BLaER1 treated with 17β-estradiol and CSF1 and Interleukin-3, amounts not matched to agents 10 nM and 100 nM (cell line): Measurements from ENCODE around the gene ACTC1.

Experiments used
- H3K27ac ChIP-seq, 11 experiments: shearing (Covaris generic); formaldehyde crosslinking; 2 replicates each; pipeline ENCODE4 v1.8.1; 2022
- H3K27me3 ChIP-seq, 11 experiments: shearing (Covaris generic); formaldehyde crosslinking; 2 replicates each; pipeline ENCODE4 v1.8.1; 2022
- H3K36me3 ChIP-seq, 11 experiments: shearing (Covaris generic); formaldehyde crosslinking; 2 replicates each; pipeline ENCODE4 v1.8.1; 2022
- H3K4me1 ChIP-seq, 10 experiments: shearing (Covaris generic); formaldehyde crosslinking; 2 replicates each; pipeline ENCODE4 v1.8.1; 2022
- H3K4me2 ChIP-seq, 11 experiments: shearing (Covaris generic); formaldehyde crosslinking; 2 replicates each; pipeline ENCODE4 v1.8.1; 2022
- H3K4me3 ChIP-seq, 10 experiments: shearing (Covaris generic); formaldehyde crosslinking; 2 replicates each; pipeline ENCODE4 v1.8.1; 2022
- H3K9ac ChIP-seq, 11 experiments: shearing (Covaris generic); formaldehyde crosslinking; 2 replicates each; pipeline ENCODE4 v1.8.1; 2022
- H3K9me3 ChIP-seq, 11 experiments: shearing (Covaris generic); formaldehyde crosslinking; replicated peaks in 1 of 11; 2 replicates each; pipeline ENCODE4 v1.8.1; 2022
- H4K20me1 ChIP-seq, 11 experiments: shearing (Covaris generic); formaldehyde crosslinking; 2 replicates each; pipeline ENCODE4 v1.8.1; 2022
- Cebpa-rat ChIP-seq, 11 experiments: shearing (Covaris generic); IDR thresholded peaks; 2 replicates each; pipeline ENCODE4 v1.8.1; 2022

The ACTC1 gene

GRCh38 chr15:34790121-34790520 lies 5.2 kb downstream of the ACTC1 start:
- Histone ChIP-seq H3K9ac (no peak overlapping the region), H3K4me2 (no peak overlapping the region), H3K27ac (no peak overlapping the region), H4K20me1 (no peaks in the 10 kb centered on the region), H3K4me1 (no peaks in the 10 kb centered on the region; a peak in 1 of 20 replicates), H3K9me3 (no peaks in the 10 kb centered on the region; a peak in 1 of 22 replicates), H3K4me3 (no peak overlapping the region), H3K36me3 (no peaks in the 10 kb centered on the region), H3K27me3 (no peaks in the 10 kb centered on the region)
- no peak for TF ChIP-seq Cebpa-rat (IDR thresholded peaks at IDR 0.05)

- Histone ChIP-seq H3K4me3 (no peak overlapping the region), H3K9ac (no peak overlapping the region), H3K27ac (no peak overlapping the region), H3K27me3 (no peaks in the 10 kb centered on the region), H3K4me2 (no peak overlapping the region), H3K36me3 (no peaks in the 10 kb centered on the region), H4K20me1 (no peaks in the 10 kb centered on the region), H3K9me3 (no peaks in the 10 kb centered on the region), H3K4me1 (no peaks in the 10 kb centered on the region; a peak in 1 of 20 replicates)
- TF ChIP-seq Cebpa-rat (IDR thresholded peaks at IDR 0.05), result no peak
These were observed 6.0 kb downstream of the ACTC1 start for GRCh38 chr15:34789326-34789725.

DNA sequence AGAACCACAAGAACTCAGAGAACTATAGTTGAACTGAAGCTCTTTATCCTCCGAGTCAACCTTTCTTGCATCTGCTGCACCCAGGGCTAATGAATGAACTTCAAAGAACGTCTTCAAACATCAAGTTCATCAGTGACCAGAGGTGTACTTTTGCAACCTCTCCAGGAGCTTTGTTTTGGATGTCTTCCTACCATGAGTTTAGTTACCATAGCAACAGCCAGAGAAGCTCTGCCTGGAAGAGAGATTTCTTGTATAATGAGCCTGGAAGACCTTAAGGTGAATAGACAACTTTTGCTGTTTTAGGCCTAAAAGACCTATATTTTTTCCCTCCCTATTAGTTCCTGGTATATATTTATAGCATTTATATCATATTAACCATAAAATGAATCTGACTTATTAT lies 9.1 kb downstream of the ACTC1 start:
- Histone ChIP-seq H3K4me3 (no peak overlapping the region), H4K20me1 (no peaks in the 10 kb centered on the region), H3K4me2 (no peak overlapping the region), H3K4me1 (no peaks in the 10 kb centered on the region), H3K27me3 (no peaks in the 10 kb centered on the region), H3K9me3 (peaks cover 0 to 4% (median 0%) of the 10 kb centered on the region in 11 experiments; a peak in 2 of 22 replicates), H3K9ac (no peak overlapping the region), H3K36me3 (no peaks in the 10 kb centered on the region), H3K27ac (no peak overlapping the region)
- no peak for TF ChIP-seq Cebpa-rat (IDR thresholded peaks at IDR 0.05)

DNA sequence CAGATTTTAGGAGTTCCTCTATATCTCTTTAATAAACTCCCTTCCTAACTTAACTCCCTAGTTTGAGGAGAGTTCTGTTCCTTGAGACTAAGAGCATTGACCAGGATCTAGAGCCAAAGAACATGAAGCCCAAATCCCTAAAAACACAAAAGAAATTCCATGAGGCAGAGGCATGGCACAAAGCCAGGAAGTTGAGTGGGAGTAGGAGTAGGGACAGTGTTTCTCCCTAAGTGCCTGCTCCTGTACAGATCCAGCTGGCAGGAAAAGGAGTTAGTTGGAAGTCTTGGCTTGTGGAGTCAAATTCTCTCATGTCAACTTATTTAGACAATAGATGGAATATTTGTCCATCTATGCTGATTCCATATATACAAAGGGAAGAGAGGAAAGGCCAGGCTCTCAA lies 11.4 kb downstream of the ACTC1 start:
- no peaks in the 10 kb centered on the region for H3K4me1 ChIP-seq
- H3K9ac ChIP-seq, result no peak overlapping the region
- H3K9me3 ChIP-seq, result peaks cover 0 to 15% (median 6%) of the 10 kb centered on the region in 11 experiments; a peak in 8 of 22 replicates
- H4K20me1 ChIP-seq, result no peaks in the 10 kb centered on the region
- H3K27me3 ChIP-seq, result no peaks in the 10 kb centered on the region
- H3K4me2 ChIP-seq, result no peak overlapping the region
- H3K4me3 ChIP-seq, result no peak overlapping the region
- no peak overlapping the region for H3K27ac ChIP-seq
- H3K36me3 ChIP-seq, result no peaks in the 10 kb centered on the region
- no peak for TF ChIP-seq Cebpa-rat (IDR thresholded peaks at IDR 0.05)

DNA sequence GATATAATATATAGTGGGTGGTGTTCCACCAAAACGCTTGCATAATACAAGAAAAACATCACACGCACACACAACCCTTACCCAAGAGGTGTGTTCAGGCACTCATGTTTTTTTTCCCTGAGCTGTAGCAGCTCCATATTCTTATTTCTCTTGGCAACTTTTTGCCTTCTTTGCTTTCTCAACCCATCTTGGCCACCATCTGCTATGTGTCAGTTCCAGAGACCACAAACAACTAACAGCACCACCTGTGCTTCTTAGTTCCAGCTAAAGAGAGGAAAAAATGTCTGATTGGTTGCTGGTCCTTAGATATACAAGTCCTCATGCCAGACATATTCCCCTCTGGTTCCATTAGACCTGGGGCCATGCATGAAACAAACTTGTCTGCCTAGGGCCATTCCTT lies 11.9 kb downstream of the ACTC1 start:
- Histone ChIP-seq H3K4me2 (no peak overlapping the region), H3K27me3 (no peaks in the 10 kb centered on the region), H3K9me3 (peaks cover 0 to 15% (median 6%) of the 10 kb centered on the region in 11 experiments; a peak in 8 of 22 replicates), H3K4me3 (no peak overlapping the region), H3K36me3 (no peaks in the 10 kb centered on the region), H3K9ac (no peak overlapping the region), H3K4me1 (no peaks in the 10 kb centered on the region), H3K27ac (no peak overlapping the region), H4K20me1 (no peaks in the 10 kb centered on the region)
- no peak for TF ChIP-seq Cebpa-rat (IDR thresholded peaks at IDR 0.05)

- H3K27ac ChIP-seq, result no peak overlapping the region
- no peaks in the 10 kb centered on the region for H3K27me3 ChIP-seq
- no peaks in the 10 kb centered on the region for H4K20me1 ChIP-seq
- H3K4me1 ChIP-seq, result no peaks in the 10 kb centered on the region
- H3K9me3 ChIP-seq, result peaks cover 0 to 15% (median 6%) of the 10 kb centered on the region in 11 experiments; a peak in 8 of 22 replicates
- H3K9ac ChIP-seq, result no peak overlapping the region
- TF ChIP-seq Cebpa-rat (IDR thresholded peaks at IDR 0.05), result no peak
- no peak overlapping the region for H3K4me3 ChIP-seq
- no peak overlapping the region for H3K4me2 ChIP-seq
- H3K36me3 ChIP-seq, result no peaks in the 10 kb centered on the region
These were observed 12.4 kb downstream of the ACTC1 start for GRCh38 chr15:34782901-34783300.

DNA sequence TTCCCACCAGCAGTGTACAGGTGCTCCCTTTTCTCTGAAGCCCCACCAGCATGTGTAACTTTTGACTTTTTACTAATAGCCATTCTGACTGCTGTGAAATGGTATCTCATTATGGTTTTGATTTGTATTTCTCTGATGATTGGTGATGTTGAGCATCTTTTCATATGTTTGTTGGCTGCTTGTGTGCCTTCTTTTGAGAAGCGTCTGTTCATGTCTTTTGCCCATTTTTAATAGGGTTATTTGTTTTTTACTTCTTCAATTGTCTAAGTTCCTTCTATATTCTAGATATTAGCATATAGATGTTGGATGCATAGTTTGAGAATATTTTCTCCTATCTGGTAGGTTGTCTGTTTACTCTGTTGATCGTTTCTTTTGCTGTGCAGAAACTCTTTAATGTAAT lies 14.6 kb downstream of the ACTC1 start:
- H3K4me2 ChIP-seq, result no peak overlapping the region
- no peaks in the 10 kb centered on the region for H3K4me1 ChIP-seq
- H4K20me1 ChIP-seq, result no peaks in the 10 kb centered on the region

GRCh38 chr15:34776606-34777105 lies 18.7 kb downstream of the ACTC1 start:
- TF ChIP-seq Cebpa-rat (IDR thresholded peaks at IDR 0.05), result no peak
- no peaks in the 10 kb centered on the region for H4K20me1 ChIP-seq
- peaks cover 0 to 15% (median 6%) of the 10 kb centered on the region in 11 experiments; a peak in 8 of 22 replicates for H3K9me3 ChIP-seq
- no peak overlapping the region for H3K27ac ChIP-seq
- H3K27me3 ChIP-seq, result no peaks in the 10 kb centered on the region
- H3K4me2 ChIP-seq, result no peak overlapping the region
- no peaks in the 10 kb centered on the region for H3K4me1 ChIP-seq
- H3K4me3 ChIP-seq, result no peak overlapping the region
- H3K9ac ChIP-seq, result no peak overlapping the region
- H3K36me3 ChIP-seq, result no peaks in the 10 kb centered on the region

More for the DNA sequence above, 14.6 kb downstream of the ACTC1 start:
- Histone ChIP-seq H3K9me3 (peaks cover 0 to 15% (median 6%) of the 10 kb centered on the region in 11 experiments; a peak in 8 of 22 replicates), H3K27ac (no peak overlapping the region), H3K9ac (no peak overlapping the region), H3K4me3 (no peak overlapping the region), H3K27me3 (no peaks in the 10 kb centered on the region), H3K36me3 (no peaks in the 10 kb centered on the region)
- TF ChIP-seq Cebpa-rat (IDR thresholded peaks at IDR 0.05), result no peak

DNA sequence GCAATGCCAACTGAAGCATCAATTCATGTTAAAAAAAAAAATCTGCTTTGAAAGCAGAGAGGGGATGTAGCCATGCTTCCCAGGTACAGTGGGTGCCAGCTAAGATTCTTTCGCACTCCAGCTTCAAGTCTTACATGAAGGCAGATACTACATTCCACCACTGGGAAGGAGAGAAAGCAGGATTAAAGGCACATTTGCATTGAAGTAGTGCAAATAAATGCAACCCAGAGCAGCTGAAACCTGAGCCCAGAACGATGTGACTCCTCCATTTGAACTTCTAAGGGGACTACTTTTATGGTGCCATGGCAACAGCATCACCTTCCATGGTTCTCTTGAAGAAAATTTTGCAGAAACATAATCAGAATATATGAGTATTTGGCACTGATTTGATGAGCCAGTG lies 21.4 kb downstream of the ACTC1 start:
- Histone ChIP-seq H3K4me1 (peaks cover 0 to 5% (median 0%) of the 10 kb centered on the region in 10 experiments; a peak in 2 of 20 replicates), H3K4me3 (no peak overlapping the region), H3K27ac (no peak overlapping the region), H3K9ac (no peak overlapping the region), H4K20me1 (no peaks in the 10 kb centered on the region), H3K36me3 (no peaks in the 10 kb centered on the region), H3K27me3 (no peaks in the 10 kb centered on the region), H3K9me3 (no peaks in the 10 kb centered on the region), H3K4me2 (no peak overlapping the region)
- TF ChIP-seq Cebpa-rat (IDR thresholded peaks at IDR 0.05), result no peak

DNA sequence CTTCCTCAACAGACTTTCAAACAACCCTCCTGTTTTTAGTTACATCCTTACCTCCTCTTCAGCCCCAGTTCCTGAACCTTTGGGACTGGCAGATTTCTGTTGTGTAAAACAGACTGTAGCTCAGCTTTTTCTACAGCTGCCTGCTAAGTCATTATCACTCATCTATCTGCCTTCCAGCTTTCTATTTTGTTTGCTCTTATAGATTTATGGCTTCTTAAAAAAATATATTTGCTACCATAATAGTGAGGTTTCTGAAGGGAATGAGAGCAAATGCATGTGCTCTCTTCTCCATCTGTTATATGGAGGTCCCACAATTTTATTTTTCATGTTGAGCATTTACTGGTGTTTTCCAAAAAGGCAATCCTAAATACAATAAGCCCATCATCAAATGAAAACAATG lies 22.3 kb downstream of the ACTC1 start:
- Histone ChIP-seq H3K4me1 (peaks cover 0 to 14% (median 0%) of the 10 kb centered on the region in 10 experiments; a peak in 2 of 20 replicates), H3K9me3 (no peaks in the 10 kb centered on the region), H3K27ac (no peak overlapping the region), H3K4me2 (no peak overlapping the region), H3K4me3 (no peak overlapping the region), H3K9ac (no peak overlapping the region), H4K20me1 (no peaks in the 10 kb centered on the region), H3K36me3 (no peaks in the 10 kb centered on the region), H3K27me3 (no peaks in the 10 kb centered on the region)
- no peak for TF ChIP-seq Cebpa-rat (IDR thresholded peaks at IDR 0.05)
